ENCODE measurements around the gene SYTL2. TPM values are rescaled to one million over a fixed set of nuclear protein-coding genes. Genes with fewer than 3 reads are reported as not detected.
A peak's percentile ranks its signal among the peaks of the same experiment; 100 is the strongest.
"Not testable (repeated sequence)": the region's sequence is repeated elsewhere in the genome, so short reads cannot be mapped to it uniquely, and the experiment has no call there.

SYTL2 gene
- total RNA-seq, 5 donors from 2014 or later (not counting 1 experiment from before 2014, with no cell fraction given) = 19.8 to 85.4 (median 31.3) TPM

- Histone ChIP-seq H3K27me3 (replicated peaks in 1 of 2; ENCODE audit: control insufficient read depth in 2 of 2, extremely low read depth in 1 of 2, insufficient read depth in 2 of 2, low read length in 1 of 2) (peaks cover 0 to 5% of the 10 kb centered on the region in 2 experiments), H3K4me1 (ENCODE audit: control insufficient read depth in 1 of 2, extremely low read depth in 1 of 2, insufficient read depth in 2 of 2, low read length in 2 of 2) (no peaks in the 10 kb centered on the region), H3K27ac (ENCODE audit: low read length) (no peak overlapping the region), H3K4me3 (ENCODE audit: control insufficient read depth in 1 of 2, extremely low read depth in 1 of 2, low read length in 1 of 2) (no peak overlapping the region), H3K36me3 (ENCODE audit: control insufficient read depth in 2 of 2, extremely low read depth in 1 of 2, insufficient read depth in 1 of 2, low read length in 1 of 2) (no peaks in the 10 kb centered on the region), H3K9me3 (no peaks in the 10 kb centered on the region)
- peaks cover 0 to 5% of the 10 kb centered on the region in 2 donors for H3K27me3 Mint-ChIP-seq
- ChIA-PET CTCF (no interaction called here), POLR2A (no interaction called here)
- ATAC-seq (replicated peaks in 1 of 4) (no peak), DNase-seq (no peak)
- no peaks in the 10 kb centered on the region for H3K4me1 Mint-ChIP-seq
- no peak overlapping the region for H3K27ac Mint-ChIP-seq
- H3K9me3 Mint-ChIP-seq = no peaks in the 10 kb centered on the region
- no peaks in the 10 kb centered on the region for H3K36me3 Mint-ChIP-seq
- no peak overlapping the region for H3K4me3 Mint-ChIP-seq
- 85% methylated on average over 6 of the region's 8 CpGs for WGBS (ENCODE audit: insufficient coverage)
Measured at GRCh38 chr11:85672105-85672902, 138.6 kb downstream of the SYTL2 start.

- ATAC-seq (replicated peaks in 1 of 4); H3K27me3 Mint-ChIP-seq; POLR2A ChIA-PET; DNase-seq; H3K9me3 Mint-ChIP-seq; H3K36me3 ChIP-seq (ENCODE audit: control insufficient read depth in 2 of 2, extremely low read depth in 1 of 2, insufficient read depth in 1 of 2, low read length in 1 of 2); H3K9me3 ChIP-seq; H3K4me1 ChIP-seq (ENCODE audit: control insufficient read depth in 1 of 2, extremely low read depth in 1 of 2, insufficient read depth in 2 of 2, low read length in 2 of 2); H3K4me3 ChIP-seq (ENCODE audit: control insufficient read depth in 1 of 2, extremely low read depth in 1 of 2, low read length in 1 of 2); H3K4me3 Mint-ChIP-seq; H3K36me3 Mint-ChIP-seq; CTCF ChIA-PET; H3K27ac ChIP-seq (ENCODE audit: low read length); H3K27ac Mint-ChIP-seq; H3K27me3 ChIP-seq (replicated peaks in 1 of 2; ENCODE audit: control insufficient read depth in 2 of 2, extremely low read depth in 1 of 2, insufficient read depth in 2 of 2, low read length in 1 of 2); H3K4me1 Mint-ChIP-seq: not testable (repeated sequence)
Measured at GRCh38 chr11:85670949-85671663, 139.8 kb downstream of the SYTL2 start.

GRCh38 chr11:85668157-85668556 is 142.8 kb downstream of the SYTL2 start:
- Histone ChIP-seq H3K36me3 (ENCODE audit: control insufficient read depth in 2 of 2, extremely low read depth in 1 of 2, insufficient read depth in 1 of 2, low read length in 1 of 2) (no peaks in the 10 kb centered on the region), H3K27ac (ENCODE audit: low read length) (no peak overlapping the region), H3K4me1 (ENCODE audit: control insufficient read depth in 1 of 2, extremely low read depth in 1 of 2, insufficient read depth in 2 of 2, low read length in 2 of 2) (peaks cover 3 to 9% of the 10 kb centered on the region in 2 experiments), H3K27me3 (replicated peaks in 1 of 2; ENCODE audit: control insufficient read depth in 2 of 2, extremely low read depth in 1 of 2, insufficient read depth in 2 of 2, low read length in 1 of 2) (peaks cover 0 to 5% of the 10 kb centered on the region in 2 experiments), H3K9me3 (no peaks in the 10 kb centered on the region), H3K4me3 (ENCODE audit: control insufficient read depth in 1 of 2, extremely low read depth in 1 of 2, low read length in 1 of 2) (no peak overlapping the region)
- POLR2A ChIA-PET = no interaction called here
- no peak overlapping the region for H3K4me3 Mint-ChIP-seq
- peaks cover 0 to 5% of the 10 kb centered on the region in 2 donors for H3K27me3 Mint-ChIP-seq
- no peak for ATAC-seq (replicated peaks in 1 of 4)
- no peak for DNase-seq
- WGBS (ENCODE audit: insufficient coverage) = no CpG with 5 or more reads among the region's 1 CpG
- no peaks in the 10 kb centered on the region for H3K9me3 Mint-ChIP-seq
- CTCF ChIA-PET = interaction anchor here in 1 of 2 donors (1.8 kb wide), 1 partner anchor 28 kb away, joined by 7 read pairs; no protein-coding TSS in a partner anchor
- no peak overlapping the region for H3K27ac Mint-ChIP-seq
- no peaks in the 10 kb centered on the region for H3K36me3 Mint-ChIP-seq
- peaks cover 12 to 17% (median 14%) of the 10 kb centered on the region in 3 donors for H3K4me1 Mint-ChIP-seq

- Histone ChIP-seq H3K4me3 (ENCODE audit: control insufficient read depth in 1 of 2, extremely low read depth in 1 of 2, low read length in 1 of 2) (no peak overlapping the region), H3K27me3 (replicated peaks in 1 of 2; ENCODE audit: control insufficient read depth in 2 of 2, extremely low read depth in 1 of 2, insufficient read depth in 2 of 2, low read length in 1 of 2) (no peaks in the 10 kb centered on the region), H3K27ac (ENCODE audit: low read length) (no peak overlapping the region), H3K4me1 (ENCODE audit: control insufficient read depth in 1 of 2, extremely low read depth in 1 of 2, insufficient read depth in 2 of 2, low read length in 2 of 2) (peaks cover 8 to 21% of the 10 kb centered on the region in 2 experiments), H3K9me3 (no peaks in the 10 kb centered on the region), H3K36me3 (ENCODE audit: control insufficient read depth in 2 of 2, extremely low read depth in 1 of 2, insufficient read depth in 1 of 2, low read length in 1 of 2) (peaks cover 0 to 2% of the 10 kb centered on the region in 2 donors)
- no peak for ATAC-seq (replicated peaks in 1 of 4)
- ChIA-PET CTCF (no interaction called here), POLR2A (no interaction called here)
- Mint-ChIP-seq H3K36me3 (peaks cover 4% of the 10 kb centered on the region), H3K4me3 (no peak overlapping the region), H3K27ac (no peak overlapping the region), H3K9me3 (no peaks in the 10 kb centered on the region), H3K4me1 (peaks cover 22 to 29% (median 25%) of the 10 kb centered on the region in 3 donors), H3K27me3 (peaks cover 0 to 5% of the 10 kb centered on the region in 2 donors)
- WGBS (ENCODE audit: insufficient coverage) = no CpG with 5 or more reads among the region's 3 CpGs
- no peak for DNase-seq
Measured at GRCh38 chr11:85666687-85667086, 144.3 kb downstream of the SYTL2 start.

DNA sequence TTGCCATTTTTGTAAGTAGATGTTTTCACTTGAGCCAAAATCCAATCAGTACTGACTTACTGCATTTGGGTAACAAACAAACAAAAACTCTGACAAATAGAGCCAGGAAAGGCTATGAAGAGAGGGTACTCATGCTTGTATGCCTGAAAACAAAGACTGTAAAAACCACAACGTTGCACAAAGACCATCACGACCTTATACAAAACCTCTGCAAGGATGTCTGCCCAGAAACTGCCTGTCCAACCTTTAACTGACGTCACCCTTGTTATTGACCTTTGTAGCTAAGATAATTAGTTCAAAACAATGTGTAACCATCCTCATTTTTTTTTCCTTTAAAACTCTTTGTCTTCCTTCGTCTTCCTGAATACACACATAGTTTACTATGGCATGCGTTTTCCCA is 145.2 kb downstream of the SYTL2 start:
- DNase-seq = peak in 1 of 35 experiments; percentile 12
- peaks cover 0 to 7% of the 10 kb centered on the region in 2 donors for H3K36me3 ChIP-seq (ENCODE audit: control insufficient read depth in 2 of 2, extremely low read depth in 1 of 2, insufficient read depth in 1 of 2, low read length in 1 of 2)
- ATAC-seq (replicated peaks in 1 of 4) = no peak
- peaks cover 31 to 39% (median 34%) of the 10 kb centered on the region in 3 donors for H3K4me1 Mint-ChIP-seq
- 66% methylated on average over 2 of the region's 5 CpGs for WGBS (ENCODE audit: insufficient coverage)
- H3K9me3 ChIP-seq = no peaks in the 10 kb centered on the region
- peaks cover 0 to 4% of the 10 kb centered on the region in 2 donors for H3K27me3 Mint-ChIP-seq
- H3K4me1 ChIP-seq (ENCODE audit: control insufficient read depth in 1 of 2, extremely low read depth in 1 of 2, insufficient read depth in 2 of 2, low read length in 2 of 2) = peaks cover 8 to 27% of the 10 kb centered on the region in 2 experiments
- H3K9me3 Mint-ChIP-seq = no peaks in the 10 kb centered on the region
- POLR2A ChIA-PET = interaction anchor here in 1 of 2 donors (0.7 to 1.3 kb wide), 2 partner anchors 26 to 39 kb away, joined by 3 read pairs; no protein-coding TSS in a partner anchor
- CTCF ChIA-PET = no interaction called here
- peak overlapping the region; percentile 51 to 98 (median 57) for H3K4me3 Mint-ChIP-seq
- H3K27ac Mint-ChIP-seq = peak overlapping the region; percentile 99
- peak overlapping the region; percentile 99 for H3K27ac ChIP-seq (ENCODE audit: low read length)
- H3K36me3 Mint-ChIP-seq = peaks cover 12% of the 10 kb centered on the region
- H3K4me3 ChIP-seq (ENCODE audit: control insufficient read depth in 1 of 2, extremely low read depth in 1 of 2, low read length in 1 of 2) = no peak overlapping the region
- no peaks in the 10 kb centered on the region for H3K27me3 ChIP-seq (replicated peaks in 1 of 2; ENCODE audit: control insufficient read depth in 2 of 2, extremely low read depth in 1 of 2, insufficient read depth in 2 of 2, low read length in 1 of 2)

All from T-cell (primary cell).